ENCODE results near the gene SPNS2.

DNA sequence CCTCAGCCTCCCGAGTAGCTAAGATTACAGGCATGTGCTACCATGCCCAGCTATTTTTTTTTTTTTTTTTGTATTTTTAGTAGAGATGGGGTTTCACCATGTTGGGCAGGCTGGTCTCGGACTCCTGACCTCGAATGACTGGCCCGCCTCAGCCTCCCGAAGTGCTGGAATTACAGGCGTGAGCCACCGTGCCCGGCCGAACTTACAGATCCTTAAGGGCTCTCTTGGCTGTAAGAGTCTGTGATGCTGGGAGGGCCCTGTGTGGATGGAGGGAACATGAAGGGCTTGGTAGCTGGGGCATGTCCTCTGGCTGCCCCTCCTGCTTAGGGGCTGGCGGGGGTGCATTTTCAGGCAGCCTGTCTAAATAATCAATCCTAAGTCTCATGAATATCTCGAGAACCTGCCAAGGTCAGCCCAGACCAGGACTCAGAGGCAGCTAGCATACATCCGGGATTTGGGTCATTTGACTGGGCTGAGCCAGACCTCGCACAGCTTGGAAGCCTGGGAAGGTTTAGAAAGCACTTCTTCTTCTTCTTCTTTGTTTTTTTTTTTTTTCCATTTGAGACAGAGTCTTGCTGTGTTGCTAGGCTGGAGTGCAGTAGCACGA, 47.9 kb upstream of the SPNS2 start:
- no peak for TF ChIP-seq CTCF (conservative IDR thresholded peaks at IDR 0.05)
- no peak for TF ChIP-seq EZH2 (IDR thresholded peaks at IDR 0.05; ENCODE audit: low read depth)

Measured in PC-9 (cell line).